Stimulated activated CD8-positive, alpha-beta memory T cell treated with anti-CD3 and anti-CD28 coated beads, Interleukin-7, amount 100 ng/mL, for 48 hours (primary cell): Measurements from ENCODE around the gene TOP3B.

Source experiments
- DNase-seq, 2 donors: peaks; one replicate each; pipeline ENCODE4 v3.0.0-alpha.2; 2020; ENCODE audit warnings: low read depth in 1 of 2; ENCODE audit errors: extremely low read depth in 1 of 2

TOP3B gene

DNA sequence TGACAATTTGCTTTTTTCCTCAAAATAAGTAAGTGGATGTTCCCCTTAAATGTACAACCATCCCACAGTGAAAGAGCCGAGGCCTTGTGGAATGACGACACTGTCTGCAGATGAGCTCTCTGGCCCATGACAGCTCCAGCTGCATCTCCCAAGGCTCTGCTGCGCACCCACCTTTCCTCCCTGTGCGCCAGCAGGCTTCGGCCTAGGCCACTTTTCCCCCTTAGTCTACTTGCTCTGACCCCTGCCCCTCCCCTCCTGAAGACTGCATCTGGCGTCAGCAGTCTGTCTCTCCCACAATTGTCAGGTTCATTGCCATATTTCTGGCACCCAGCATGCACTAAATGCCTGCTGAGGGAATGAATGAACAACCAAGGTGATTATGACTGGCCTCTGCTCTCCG is 2.0 kb downstream of the TOP3B start:
- DNase-seq = no peak

DNA sequence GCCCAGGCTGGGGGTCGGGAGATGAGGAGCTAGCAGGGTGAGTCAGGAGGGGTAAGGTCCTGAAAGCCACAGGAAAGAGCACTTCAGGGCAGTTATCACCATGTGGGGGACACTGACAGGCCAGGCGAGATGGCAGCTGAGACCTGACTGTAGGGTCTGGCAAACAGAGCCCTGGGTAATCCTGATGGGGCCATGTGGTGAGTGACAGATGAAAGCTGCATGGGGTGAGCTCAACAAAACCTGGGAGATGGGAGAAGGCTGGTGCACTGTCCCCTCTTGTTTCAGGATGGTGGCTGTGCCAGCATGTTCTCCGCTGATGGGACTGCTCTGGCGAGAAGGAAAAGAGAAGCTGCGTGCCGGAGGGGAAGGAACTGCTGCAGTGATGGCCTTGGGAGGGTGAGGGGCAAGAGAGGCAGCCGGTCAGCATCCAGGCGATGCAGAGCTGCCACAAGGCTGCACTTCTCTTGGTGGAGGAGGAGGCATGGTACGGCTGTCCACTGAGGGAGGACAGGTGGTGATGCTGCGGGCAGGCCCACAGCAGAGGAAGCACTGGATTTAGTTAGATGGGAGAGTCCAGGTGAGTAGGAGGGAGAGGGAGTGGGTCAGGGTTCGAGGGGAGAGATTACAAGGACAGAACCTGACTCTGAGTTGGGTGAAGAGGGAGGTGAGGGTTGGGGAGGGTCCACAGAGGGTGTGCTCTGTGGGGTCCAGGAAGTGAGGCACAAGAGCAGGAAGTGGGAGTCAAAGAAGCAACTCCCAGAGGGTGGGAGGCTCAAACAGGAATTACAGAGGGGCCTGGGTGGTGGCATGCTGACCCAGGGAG is 3.8 kb downstream of the TOP3B start:
- DNase-seq = no peak

DNA sequence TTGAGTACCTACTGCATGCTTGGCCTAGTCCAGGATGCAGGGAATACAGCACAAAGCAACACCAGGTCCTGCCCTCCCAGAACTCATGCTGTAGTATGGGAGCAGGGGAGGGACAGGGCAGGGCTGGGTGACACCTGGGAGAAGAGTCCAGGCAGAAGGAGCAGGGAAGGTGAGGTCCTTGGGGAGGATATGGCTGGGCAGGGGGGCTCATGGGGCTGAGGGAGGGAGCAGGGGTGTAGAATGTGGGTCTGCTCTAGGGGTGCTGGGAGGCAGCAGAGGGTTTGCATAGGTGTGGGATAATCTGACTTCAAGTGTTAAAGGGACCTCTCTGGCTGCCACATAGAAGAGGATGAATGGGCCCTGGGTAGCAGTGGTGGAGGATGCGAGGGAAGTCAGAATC is 4.8 kb downstream of the TOP3B start:
- no peak for DNase-seq

DNA sequence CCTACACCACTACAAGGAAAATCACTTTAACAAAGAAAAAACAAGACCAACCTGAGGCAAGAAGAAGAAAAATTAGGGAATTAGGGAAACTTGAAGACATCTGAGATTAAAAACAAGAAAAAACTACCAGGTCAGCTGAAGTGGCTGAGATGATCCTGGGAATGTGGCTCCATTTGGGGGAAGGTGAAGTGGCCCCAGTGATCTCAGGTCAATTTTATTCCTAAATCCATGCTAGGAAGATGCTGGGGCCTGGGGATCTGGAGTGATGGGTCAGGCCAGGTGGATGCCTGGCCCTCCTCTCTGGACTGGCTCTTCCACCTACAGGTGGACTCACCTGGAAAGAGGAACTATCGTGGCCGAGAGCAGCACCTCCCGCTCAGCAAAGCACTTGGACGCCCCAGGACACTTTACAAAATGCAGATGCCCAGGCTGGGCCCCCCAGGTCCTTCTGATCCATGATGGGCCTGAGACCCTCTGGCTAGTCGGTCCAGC is 6.7 kb downstream of the TOP3B start:
- DNase-seq = no peak

DNA sequence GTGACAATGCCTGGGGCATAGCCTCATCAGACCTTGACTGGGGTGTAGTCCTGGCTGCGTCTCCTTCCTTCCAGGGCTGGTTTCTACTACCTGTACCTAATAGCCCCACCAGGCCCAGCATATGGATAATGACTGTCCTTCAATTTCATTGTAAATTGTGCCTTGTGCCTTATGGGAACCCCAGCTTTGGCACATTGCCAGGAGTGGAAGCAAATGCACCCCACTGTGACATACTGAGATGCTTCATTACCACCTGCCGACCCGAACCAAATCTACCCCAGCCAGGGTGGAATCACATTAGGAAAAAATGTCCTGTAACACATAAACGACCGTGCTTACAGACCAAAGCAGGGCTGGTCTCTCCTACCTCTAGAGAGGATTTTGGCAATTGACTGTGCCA is 7.3 kb downstream of the TOP3B start:
- DNase-seq = no peak

DNA sequence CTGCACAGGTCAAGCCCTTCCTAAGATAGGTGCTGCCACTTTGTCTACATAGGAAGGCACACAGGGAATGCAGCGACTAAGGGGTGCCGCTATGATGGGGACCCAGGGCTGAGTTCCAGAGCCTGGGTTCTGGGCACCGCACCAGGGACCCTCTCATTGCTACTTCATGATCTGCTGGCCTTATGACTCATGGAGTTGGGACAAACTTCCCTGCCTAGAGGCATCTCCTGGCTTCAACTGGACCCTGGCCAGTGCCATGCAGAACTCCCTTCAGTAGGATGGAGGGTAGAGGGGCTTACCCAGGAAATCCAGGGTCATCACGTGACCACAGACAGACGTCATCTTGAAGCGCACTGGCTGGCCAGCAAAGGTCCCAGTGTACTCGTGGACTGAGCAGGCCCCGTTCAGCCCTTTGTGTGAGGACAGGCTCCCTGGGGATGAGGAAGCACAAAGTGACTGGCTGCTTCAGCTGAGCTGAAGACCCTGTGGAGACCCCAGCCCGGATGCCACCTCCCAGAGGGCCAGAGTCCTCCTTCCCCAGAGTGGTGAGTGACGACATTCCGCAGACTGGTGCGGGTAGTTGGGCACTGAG is 8.4 kb downstream of the TOP3B start:
- no peak for DNase-seq

DNA sequence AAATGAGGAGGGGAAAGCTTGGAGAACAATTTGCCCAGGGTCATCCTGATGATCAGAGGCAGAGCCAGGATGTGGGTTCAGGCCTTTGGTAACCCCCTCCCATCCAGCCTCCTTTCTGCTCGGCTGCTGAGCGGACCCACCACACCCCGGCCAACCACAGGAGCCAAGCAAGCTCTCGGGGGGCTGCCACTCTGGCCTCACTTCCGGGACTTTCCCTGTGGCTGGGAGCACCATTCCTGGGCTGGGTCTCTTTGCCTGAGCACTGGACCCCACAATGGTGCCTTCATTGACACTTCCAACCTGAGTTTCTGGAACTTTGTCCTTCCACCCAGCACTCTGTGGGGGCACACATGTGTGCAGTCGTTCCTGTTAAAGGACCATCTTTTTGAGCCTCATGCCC is 9.8 kb downstream of the TOP3B start:
- DNase-seq = no peak

DNA sequence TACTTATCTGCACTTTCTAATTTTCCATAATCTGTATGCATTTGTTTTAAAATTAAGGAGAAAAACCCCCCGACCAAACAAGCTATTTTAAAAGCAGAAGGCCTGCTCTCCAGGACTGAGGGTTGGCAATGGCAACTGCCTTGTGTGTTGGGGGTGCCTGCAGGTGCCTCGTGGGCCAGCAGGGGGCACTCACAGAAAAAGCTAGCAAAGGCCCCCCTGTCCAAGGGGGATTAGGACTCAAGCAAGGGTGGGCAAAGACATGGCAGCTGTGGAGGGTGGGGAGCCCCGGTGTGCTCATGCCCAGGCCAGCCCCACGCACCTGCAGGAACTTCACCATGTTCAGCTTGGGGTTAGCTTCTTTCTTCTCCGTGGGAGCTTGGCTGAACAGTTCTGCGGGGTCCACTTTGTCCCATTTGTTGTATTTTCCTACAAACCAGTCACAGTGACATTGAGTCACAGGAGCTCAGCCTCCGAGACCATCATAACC is 10.3 kb downstream of the TOP3B start:
- peak in 1 of 2 donors; percentile 27 for DNase-seq

DNA sequence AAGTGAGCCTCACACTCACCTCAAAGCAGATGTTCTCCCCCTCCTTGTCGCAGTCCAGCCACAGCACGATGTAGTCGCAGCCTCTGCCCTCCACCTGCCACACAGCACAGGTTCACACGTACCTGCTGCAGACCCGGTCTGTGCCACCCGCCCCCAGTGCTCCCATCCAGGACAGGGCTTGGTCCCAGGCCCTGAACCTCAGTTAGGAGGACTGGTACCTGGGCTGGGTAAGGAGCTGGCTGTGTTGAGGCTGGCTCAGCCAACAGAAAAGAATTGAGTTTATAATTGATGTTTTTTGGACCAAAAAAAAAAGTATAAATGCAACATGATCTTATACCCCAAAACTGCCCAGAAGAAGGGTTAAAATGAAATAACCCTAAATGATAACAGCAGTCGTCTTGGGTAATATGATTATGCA is 10.7 kb downstream of the TOP3B start:
- no peak for DNase-seq

DNA sequence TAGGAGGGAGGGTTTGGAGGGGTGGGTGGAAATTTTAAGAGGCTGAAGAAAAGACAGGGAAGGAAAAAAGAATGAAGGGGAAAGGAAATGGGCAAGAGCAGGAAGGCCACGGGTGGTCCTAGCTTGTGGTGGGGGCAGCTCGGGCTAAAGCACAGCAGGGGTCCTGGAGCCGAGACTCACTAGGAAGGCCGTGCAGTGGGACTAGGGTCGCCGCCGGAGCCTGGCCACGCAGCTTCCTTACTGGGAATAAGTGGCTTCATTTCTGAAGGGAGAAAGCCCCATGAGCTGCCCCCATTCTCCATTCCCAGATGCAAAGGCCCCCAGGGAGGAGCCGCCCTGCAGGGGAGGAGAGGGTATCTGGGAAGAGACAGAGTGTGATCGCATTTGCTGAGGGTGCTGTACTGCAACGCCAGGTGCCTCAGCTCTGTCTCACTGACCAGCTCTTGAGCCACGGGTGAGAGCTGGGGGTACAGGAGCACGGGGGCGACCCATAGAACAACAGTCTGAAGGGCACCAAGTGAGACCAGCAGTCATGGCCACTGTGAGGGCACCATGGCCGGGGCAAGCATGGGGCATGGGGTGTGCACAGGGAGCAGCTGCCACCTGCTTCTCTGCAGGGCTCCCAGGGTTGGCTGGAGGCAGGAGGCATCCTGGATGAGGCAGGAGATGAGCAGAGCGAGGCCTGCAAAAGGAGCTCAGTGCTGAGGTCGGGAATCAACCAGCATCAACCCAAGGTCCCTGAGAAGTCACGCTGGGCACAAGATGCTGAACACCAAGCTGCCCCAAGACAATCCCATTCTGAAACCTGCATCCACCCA is 11.6 kb downstream of the TOP3B start:
- DNase-seq = no peak

DNA sequence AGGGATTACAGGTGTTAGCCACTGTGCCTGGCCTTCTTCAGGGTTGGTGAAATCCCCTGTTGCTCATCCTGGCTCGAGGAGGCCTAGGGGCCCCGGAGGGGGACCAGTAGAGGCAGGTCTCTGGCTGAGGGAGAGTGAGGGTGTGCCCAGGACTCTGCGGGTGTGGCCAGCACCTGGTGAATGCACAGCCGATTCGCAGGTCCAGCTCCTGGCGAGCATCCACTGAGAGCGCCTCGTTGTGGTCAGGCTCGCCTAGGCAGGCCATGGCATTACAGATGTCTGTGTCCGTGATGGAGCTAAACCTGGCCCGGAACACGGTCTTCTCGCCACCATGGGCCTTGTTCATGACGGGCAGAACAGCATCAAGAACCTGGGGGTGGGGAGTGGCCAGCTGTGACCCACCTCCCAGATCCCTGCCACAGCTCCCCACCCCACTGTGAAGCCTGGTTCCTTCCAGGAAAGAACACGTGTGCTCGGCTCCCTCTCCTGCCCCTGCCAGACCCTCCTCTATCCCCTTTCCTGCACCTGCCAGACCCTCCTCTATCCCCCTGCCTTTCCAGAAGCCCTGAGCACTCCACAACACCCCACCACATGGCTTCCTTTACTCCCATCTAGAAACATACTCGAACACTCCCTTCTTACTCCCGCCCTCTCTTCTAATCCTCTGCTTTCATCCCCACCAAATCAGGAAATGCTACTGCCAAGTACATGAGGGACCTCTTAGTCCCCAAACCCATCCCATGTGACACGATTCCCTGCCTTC is 12.4 kb downstream of the TOP3B start:
- no peak for DNase-seq

DNA sequence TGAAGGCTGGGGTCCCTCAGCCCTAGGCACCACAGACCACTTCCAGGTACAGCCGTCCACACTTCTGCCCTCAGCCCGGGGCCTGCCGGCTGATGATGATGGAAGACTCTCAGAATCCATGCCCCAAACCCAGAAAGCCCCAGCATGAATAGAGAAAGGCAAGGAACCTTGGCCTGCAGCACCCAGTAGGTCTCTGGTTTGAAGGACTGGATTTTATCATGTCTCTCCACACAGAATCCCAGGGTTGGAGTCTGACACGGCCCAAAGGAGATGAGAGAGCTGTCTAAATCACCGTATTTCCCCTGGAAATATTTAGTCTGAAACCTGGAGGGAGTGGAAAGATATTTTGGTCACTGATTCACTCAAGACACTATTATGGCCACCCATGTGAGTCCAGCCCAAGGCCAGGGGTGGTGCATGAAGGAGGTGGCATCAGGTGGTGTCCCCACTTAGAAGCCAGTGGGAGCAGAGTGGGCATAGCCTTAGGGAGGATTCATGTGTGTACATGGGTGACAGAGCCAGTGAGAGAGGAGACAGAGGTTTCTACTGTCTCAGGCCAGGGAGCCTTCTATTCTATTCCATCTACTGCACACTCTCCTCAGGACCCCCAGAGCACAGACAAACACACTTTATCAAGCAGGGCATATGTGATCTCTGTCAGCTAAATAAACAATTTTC is 14.0 kb downstream of the TOP3B start:
- no peak for DNase-seq

DNA sequence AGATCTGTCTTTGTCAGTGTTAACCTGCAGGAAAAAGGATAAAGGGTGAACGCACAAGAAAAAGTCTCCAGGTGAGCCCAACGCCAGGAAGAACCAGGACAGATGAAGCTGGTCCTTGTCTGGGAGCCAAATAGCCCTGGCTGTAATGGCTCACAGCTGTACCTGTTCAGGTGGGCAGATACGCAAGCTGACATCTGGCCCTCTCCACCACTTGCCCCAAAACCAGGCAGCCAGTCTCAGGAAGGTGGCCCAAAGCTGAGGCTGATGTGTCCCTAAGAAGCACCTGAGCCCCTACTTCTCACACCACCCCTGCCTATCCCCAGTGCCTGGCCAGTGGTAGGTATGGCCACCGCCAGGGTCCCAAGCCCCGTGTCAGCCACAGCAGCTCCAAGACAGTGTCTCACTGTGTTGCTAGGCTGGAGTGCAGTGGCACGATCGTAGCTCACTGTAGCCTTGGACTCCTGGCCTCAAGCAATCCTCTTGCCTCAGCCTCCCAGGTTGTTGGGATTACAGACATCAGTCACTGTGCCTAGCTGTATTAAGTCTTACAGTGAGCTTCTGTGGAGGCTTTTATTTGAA is 14.8 kb downstream of the TOP3B start:
- DNase-seq = no peak

DNA sequence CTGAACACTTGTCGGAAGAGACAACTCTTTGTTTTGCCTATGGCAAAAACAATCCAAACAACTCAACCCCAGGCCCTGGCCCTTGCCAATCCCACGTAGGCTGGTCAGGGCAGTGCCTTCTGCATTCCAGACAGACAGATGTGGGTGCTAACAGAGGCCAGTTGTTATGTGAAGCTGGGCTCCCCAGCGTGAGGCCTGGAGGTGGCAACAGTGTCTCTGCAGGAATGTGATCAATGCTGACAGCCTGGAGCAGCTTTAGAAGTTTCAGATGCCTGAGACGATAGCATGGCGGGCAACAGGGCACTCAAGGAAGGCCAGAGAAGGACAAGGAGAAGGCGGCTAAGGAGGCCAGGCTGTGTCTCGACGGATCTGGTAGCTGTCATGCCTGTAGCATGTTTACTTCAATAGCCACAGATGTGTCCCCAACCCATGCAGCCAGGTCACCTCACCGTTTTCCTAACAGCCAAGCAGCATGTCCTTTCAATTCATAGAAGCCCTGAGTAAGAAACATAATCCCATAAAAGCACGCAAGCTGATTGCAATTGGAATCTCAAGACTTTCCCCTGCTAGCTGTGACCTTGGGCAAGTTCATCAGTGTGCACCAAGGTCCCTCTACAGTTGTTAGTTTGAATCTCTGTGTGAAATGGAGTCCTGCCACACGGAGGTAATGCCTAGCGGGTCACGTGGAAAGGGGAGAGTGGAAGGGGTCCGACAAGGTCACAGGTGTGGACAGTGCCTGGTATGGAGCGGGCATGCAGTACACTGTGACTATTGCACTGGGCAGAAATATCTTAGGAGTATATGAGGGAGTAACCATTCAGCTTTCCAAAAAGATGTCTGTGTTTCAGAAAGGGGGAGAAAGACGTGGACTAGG is 15.7 kb downstream of the TOP3B start:
- no peak for DNase-seq

DNA sequence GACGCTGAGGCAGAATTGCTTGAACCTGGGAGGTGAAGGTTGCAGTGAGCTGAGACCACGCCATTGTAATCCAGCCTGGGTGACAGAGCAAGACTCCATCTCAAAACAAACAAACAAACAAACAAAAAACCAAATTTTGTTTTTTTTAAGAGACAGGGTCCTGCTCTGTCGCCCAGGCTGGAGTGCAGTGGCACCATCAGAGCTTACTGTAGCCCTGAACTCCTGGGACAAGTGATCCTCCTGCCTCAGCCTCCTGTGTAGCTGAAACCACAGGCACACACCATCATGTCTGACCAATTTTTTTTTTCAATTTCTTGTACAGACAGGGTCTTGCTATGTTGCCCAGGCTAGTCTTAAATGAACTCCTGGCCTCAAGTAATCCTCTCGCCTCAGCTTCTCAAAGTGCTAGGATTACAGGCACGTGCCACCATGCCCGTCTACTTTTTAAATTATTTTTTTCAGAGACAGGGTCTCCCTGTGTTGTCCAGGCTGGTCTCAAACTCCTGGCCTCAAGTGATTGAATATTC is 16.8 kb downstream of the TOP3B start:
- no peak for DNase-seq

DNA sequence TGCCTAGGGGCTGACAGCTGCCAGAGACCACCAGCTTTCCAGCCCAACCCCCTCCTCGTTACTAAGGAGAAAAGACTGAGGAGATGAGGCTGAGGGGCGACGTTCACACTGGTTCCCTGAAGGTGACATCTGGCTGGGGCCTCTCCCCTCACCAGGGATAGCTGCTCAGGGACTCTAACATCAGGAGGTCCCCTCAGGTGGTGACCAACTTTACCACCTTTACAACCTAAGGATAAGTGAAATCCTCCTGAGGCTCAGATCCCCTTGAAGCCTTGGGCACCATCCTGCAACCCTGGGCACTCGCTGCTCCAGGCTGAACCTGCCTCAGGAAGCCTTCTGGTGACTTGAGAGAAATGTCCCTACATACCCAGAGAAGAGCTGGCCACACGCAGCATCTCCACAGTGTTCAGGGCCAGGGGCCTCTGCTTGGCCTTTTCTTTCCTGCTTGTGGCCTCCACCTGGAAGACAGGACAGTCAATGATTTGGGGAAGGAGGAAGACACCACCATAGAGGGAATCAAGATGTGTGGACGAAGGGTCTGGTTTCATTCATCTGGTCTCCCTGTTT is 17.6 kb downstream of the TOP3B start:
- no peak for DNase-seq

DNA sequence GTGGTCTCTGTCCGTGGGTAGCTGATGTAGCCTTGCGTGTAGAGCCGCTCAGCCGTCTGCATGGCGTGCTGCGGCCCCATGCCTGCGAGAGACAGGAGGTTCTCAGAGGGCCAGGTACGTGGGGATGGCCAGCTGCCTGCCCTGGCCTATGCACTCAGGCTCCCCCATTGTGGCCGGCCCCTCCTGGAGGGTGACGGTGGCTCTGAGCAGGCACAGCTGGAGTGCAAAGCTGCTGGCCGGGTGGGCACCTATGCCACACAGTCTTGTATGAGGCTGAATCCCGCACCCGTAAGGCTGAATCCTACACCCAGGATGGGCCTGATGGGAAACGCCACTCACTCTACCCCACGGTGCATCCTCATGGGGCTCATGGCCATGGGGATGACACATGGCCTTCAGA is 18.4 kb downstream of the TOP3B start:
- DNase-seq = no peak

DNA sequence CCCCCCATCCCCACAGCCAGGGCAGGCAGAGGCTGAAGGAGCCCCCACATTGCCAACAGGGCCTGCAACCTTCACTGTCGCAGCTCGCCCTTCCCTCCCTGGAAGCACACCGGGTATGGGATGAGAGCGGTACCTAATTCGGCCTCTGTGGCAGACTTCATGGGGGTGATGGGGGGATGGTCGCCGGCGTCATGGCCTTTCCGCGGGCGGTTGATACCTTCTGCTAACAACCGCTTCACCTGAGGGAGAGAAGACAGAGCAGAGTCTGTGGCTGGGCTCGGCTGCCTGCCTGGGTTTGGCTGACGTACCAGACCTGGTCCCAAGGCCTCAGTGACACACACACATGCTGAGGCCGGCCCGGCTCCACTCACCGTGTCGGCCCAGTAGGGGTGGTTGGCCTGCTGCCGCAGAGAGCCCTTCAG is 18.8 kb downstream of the TOP3B start:
- DNase-seq = no peak
